Tibial nerve (tissue), 3 donors: Measurements from ENCODE around the gene CCDC82.

Experiments used
- EP300 ChIP-seq, 2 donors: sonication (generic); formaldehyde crosslinking; IDR thresholded peaks; one replicate each; pipeline ENCODE4 v1.6.1; 2017; ENCODE audit warnings: antibody characterized with exemption in 2 of 2, mild to moderate bottlenecking in 1 of 2
- POLR2A ChIP-seq, 2 donors: fragments of 450-650 bp; IDR thresholded peaks; one replicate each; pipeline ENCODE4 v1.6.1; 2017; ENCODE audit warnings: antibody characterized with exemption in 2 of 2, mild to moderate bottlenecking in 2 of 2, moderate library complexity in 2 of 2

DNA sequence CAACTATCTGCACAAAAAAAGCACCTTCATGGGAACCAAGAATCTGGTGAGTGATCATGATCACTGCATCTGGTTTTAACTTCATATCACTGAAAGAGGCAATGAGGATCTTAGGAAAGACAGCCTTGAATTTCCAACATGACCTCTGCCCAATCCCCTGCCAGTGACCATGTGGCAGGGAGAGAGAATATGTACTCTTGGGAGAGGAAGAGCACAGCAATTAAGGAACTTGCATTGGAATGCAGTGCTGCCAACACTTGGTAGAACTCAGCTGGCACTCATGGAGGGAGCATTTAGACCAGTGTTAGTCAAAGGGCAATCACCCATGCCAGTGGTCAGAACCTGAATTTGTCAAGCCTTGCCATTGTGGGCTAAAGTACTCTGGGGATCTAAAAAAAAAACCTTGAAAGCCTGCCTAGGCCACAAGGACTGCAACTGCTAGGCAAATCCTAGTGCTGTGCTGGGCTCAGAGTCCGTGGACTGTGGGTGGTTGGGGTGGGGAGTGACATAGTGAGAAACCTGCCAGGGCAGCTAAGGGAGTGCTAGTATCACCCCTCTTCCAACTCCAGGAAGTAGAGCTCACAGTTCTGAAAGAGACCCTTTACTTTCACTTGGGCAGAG is 23.2 kb upstream of the CCDC82 start:
- TF ChIP-seq EP300 (IDR thresholded peaks at IDR 0.05) (no peak), POLR2A (IDR thresholded peaks at IDR 0.05) (no peak)
